Measurements from ENCODE around the gene ZNF646.

ZNF646 gene

GRCh38 chr16:31132303-31132979 lies 58.2 kb downstream of the ZNF646 start:
- DNase-seq = no peak

DNA sequence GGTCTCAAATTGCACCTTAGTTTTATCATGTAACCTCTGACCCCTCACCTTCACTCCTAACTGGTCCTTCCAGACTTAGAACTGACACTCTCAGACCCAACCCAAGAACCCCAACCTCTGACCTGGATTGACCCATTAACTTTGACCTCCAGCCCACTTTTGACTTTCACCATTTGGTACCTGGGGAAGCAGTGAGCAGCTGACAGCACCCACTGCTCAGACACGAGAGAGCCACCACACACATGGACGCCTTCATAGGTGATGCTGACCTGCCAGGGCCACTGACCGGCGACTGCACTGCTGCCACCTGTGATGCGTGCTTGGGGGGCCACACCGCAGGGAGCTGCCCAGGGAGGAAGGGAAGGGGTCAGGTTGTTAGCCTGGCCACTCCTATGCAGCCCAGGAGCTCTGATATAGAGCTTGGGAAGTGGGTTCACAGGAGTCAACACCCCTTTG lies 58.9 kb downstream of the ZNF646 start:
- no peak for DNase-seq
